HTERT RPE-1 (cell line): ENCODE data around the gene IFNA7.
"Not testable (repeated sequence)": the region's sequence is repeated elsewhere in the genome, so short reads cannot be mapped to it uniquely, and the experiment has no call there.

Experiments used
- in situ Hi-C: fragments of 300-500 bp; cut with MboI; formaldehyde crosslinking; loops from 4 replicates; pipeline ENCODE4 v1.14.3; 2020; ENCODE audit warnings: low sequenced_read_pairs

IFNA7 gene

DNA sequence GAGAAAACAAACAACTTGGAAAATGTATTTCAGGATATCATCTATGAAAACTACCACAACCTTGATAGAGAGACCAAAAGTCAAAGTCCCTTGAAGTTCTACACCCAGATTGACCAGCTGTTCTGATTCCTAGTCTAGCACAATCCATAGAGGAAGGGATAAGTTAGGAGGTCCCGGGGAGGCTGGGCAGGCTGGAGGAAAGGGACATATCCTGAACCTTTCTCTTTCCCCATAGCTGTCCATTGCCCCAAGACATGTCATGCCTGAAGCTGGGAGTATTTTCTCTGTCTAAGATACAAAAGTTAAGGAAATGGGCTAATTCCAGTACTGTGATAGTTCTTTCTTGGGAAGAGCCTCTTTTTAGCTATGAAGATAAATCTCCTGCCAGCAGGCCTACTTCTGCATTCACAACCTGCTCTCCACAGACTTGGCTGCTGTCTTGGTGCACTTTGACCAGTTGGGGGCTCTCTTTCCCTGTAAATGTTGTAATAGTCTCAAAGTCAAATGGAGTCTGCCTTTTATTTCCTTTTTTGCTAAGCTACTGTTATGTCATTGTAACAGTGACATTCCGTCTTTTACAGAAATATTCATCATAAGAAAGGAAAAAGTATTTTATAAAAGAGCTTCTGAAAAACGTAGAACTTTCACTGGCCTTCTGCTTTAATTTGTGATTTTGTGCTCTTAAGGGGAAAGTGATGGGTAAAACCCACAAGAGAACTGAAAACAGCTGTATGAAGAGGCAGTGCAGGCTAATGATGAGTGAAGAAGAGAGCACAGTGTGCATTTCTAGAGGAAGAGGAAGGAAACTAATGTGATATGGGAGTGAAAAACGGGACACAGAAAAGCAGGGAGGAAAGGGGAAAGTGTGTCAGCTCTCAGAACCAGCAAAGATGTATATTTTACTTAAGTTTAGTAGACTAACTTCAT lies 18.9 kb downstream of the IFNA7 start:
- in situ Hi-C loops, result not testable (repeated sequence)

DNA sequence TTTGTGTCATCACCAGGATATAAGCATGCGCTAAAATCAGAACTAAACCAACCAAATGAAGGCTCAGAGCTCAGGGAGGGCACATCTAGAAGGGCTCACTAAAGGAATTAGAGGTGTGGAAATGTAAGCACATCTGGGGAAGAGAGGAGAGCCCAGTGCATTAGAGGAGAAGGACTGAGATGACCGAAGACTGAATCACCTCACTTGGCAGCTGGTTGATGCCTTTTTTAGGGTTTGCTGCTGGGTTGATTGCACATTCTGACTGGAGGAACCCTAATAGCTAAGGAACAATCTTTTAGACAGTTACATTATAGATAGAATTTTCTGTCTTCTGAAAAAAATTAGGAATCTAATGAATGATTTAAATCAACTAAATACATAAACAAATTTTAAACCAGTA lies 27.3 kb downstream of the IFNA7 start:
- in situ Hi-C loops, result no loop called here

DNA sequence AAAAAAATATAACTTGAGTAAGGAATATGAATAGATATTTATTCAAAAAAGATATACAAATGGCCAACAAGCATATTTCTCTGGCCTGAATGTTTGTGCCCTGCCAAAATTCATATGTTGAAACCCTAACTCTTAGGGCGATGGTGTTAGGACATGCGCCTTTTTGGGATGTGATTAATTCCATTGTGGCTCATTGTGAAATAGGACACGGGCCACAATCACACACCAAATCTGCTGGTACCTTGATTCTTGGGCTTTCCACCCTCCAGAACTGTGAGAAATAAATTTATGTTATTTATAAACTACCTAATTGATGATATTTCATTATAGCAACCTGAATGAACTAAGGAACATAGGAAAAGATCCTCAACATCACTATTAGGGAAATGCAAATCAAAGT lies 29.8 kb downstream of the IFNA7 start:
- in situ Hi-C loops, result no loop called here

DNA sequence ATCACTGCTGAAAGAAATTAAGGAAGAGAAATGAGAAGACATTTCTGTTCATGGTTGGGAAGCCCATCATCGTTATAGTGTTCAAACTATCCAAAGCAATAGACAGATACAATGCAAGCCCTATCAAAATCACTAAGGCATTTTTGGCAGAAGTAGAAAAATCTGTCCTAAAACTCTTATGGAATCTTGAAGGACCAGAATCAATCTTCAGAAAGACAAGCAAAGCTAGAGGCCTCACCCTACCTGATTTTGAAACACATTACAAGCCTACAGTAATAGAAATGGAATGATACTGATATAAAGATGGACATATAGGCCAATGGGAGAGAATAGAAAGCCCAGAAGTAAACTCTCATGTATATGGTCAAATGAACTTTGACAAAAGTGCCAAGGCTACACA lies 30.7 kb downstream of the IFNA7 start:
- in situ Hi-C loops, result no loop called here

DNA sequence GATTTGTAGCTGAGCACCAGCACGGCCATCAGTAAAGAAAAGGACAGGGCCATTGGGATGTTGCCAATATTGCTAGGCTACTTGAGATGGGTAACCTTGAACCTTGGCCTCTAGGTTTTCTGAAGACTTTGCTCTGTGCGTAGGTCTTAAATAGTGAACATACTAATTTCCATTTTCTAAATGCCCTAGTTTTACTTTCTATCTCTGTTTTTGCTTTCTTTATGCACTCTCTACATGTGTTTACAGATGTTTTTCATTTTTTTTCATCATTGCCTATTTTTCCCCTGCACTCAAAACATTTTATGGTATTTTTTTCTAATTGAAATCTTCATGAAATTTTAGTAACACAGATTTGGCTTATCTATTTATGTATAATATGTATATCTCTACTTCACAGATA lies 35.4 kb downstream of the IFNA7 start, which contains the start of gene IFNA21:
IFNA21 (minus strand) TSS at position 101 of the 400 bp plus-strand sequence; CDS start at position 53, 48 bp downstream.
- in situ Hi-C loops, result not testable (repeated sequence)

DNA sequence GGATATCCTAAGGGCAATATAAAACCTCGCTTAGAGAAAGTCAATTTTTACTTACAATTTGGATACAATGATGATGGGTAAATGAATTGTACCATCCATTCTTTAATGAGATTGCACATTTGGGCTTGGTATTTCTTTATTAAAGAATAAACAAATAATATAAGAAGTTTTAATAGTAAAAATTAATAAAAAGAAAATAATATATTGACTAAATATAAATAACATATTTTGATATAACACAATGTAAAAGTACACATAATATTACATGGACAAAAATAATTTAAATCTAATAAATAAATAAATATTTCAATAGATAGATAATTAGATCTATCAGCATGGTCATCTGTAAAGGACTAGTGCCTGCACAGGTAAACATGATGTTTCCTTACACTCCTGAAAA lies 36.5 kb downstream of the IFNA7 start:
- in situ Hi-C loops, result no loop called here

DNA sequence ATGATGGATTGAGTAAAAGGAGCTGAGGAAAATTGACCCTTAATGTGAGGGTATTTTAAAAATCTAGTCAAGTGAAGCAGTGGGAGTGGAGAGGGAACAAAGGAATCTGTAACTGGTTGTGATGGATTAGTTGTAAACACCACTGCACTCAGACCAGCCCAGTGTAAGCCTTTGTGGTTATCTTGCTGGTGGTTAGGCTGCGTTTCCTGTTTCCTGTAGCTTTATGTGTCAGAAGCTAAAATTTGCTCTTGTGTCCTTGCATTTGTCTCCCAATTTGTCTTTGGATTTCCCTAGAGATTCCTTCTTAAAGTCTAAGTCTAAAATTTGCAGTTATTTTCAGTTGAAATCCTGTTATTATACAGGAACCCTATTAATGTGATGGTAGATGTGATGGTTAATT lies 41.8 kb downstream of the IFNA7 start:
- in situ Hi-C loops, result no loop called here

DNA sequence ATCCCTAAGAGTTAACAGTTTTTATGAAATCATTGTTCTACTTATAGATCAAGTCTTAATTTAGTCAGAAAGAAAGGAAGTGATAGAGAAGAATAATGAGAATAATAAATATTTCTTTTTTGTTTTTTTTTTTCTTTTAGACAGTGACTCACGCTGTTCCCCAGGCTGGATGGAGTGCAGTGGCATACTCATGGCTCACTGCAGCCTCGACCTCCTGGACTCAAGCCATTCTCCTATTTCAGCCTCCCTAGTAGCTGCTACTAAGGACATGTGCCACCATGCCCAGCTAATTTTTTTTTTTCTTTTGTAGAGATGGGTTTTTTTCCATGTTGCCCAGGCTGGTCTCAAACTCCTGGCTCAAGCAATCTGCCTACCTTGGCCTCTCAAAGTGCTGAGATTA lies 46.5 kb downstream of the IFNA7 start:
- in situ Hi-C loops, result no loop called here

DNA sequence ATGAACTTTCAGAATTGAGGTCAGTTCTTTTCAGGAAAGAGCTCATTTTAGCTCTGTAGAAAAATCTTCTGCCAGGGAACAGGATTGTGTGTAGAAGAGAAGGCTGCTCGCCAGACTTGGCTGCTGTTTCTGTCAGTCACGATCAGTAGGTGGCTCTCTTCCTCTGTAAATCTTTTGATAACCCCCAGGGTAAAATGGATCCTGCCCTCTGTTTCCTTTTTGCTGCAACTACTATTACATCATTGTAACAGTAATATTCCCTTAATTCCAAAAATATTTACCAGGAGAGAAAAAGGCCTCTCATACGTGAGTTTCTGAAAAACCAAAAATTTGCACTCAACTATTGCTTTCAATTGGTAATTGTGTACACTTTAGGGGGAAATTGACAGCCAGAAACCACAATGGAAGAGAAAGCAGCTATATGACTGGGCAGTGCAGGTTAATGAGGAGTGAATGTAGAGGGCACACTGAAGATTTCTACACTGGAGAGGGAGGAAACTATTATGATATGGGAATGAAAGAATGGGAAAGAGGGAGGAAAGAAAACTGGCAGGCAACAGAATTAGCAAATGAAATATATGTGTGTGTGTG lies 47.9 kb downstream of the IFNA7 start:
- in situ Hi-C loops, result no loop called here

DNA sequence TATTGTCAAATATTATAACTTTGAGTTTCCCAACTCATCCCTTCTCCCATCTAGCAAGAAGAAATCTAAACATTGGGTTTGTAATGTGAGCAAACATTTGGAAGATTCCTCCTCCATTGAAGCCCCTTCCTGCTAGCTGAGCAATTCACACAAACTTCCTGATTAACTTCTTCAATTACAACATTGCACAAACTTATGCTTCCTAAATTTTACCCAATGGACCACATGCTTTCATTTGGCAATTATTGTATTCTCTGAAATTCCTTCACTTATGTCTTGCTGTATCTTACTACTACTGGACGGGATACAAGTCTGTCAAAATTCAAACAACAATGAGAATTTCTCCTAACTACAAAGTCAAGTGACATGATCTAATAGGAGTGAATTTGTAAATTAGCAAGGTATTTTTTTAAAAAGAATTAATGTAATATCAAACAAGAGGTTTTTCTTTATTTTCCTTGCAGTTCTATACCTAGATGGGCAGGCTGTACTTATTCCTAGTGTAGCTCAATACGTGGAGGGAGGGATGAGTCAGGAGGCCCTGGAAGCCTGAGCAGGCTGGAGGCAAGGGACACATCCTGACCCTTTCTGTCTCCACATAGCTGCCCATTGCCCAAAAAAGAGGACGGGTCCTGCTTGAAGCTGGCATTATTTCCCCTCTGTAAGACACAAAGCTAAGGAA lies 48.5 kb downstream of the IFNA7 start:
- in situ Hi-C loops, result no loop called here
